Common myeloid progenitor, CD34-positive (primary cell): ENCODE data around the gene NOX1.

ENCODE experiments used
- CTCF ChIA-PET: fragments of 350-600 bp; sonication (Branson Sonifier 250); formaldehyde crosslinking; loops from one replicate; lab custom pipeline; 2021; ENCODE audit warnings: antibody characterized with exemption; lab: Charles Lee
- POLR2A ChIA-PET: fragments of 350-600 bp; sonication (Branson Sonifier 250); formaldehyde crosslinking; loops from one replicate; lab custom pipeline; 2021; ENCODE audit warnings: antibody characterized with exemption; lab: Charles Lee
- DNase-seq, 3 donors: peaks; one replicate each; pipeline versions ENCODE4 v3.0.0 to v3.0.0-alpha.2; 2013
- H3K27ac ChIP-seq, 2 experiments: 1 replicate in 1 of 2; 2 replicates in 1 of 2; pipeline ENCODE4 v1.7.0; 2013; ENCODE audit warnings: inconsistent platforms in 2 of 2, low read length in 2 of 2, mild to moderate bottlenecking in 2 of 2, low read depth in 1 of 2, moderate library complexity in 1 of 2; ENCODE audit not compliant: severe bottlenecking in 2 of 2, insufficient read depth in 1 of 2, poor library complexity in 1 of 2
- H3K27me3 ChIP-seq, 5 experiments: replicated peaks in 2 of 5; 1 replicate in 3 of 5; 2 replicates in 2 of 5; pipeline versions ENCODE4 v1.6.1 to v1.7.0; 2013; ENCODE audit warnings: low read length in 4 of 5, mild to moderate bottlenecking in 2 of 5, moderate library complexity in 2 of 5, inconsistent platforms in 1 of 5; ENCODE audit not compliant: insufficient read depth in 5 of 5, control insufficient read depth in 4 of 5
- H3K36me3 ChIP-seq, 4 experiments: 1 replicate in 2 of 4; 2 replicates in 2 of 4; pipeline versions ENCODE4 v1.6.1 to v1.7.0; 2013; ENCODE audit warnings: low read length in 3 of 4, control low read depth in 1 of 4, mild to moderate bottlenecking in 1 of 4; ENCODE audit not compliant: control insufficient read depth in 4 of 4, insufficient read depth in 4 of 4
- H3K4me1 ChIP-seq, 4 experiments: 1 replicate in 3 of 4; 2 replicates in 1 of 4; pipeline versions ENCODE4 v1.6.1 to v1.7.1; 2013; ENCODE audit warnings: low read length in 3 of 4, mild to moderate bottlenecking in 3 of 4, control low read depth in 1 of 4, inconsistent platforms in 1 of 4, moderate library complexity in 1 of 4; ENCODE audit not compliant: control insufficient read depth in 4 of 4, insufficient read depth in 4 of 4; ENCODE audit errors: control extremely low read depth in 1 of 4
- H3K4me3 ChIP-seq, 7 experiments: 1 replicate in 4 of 7; 2 replicates in 3 of 7; pipeline versions ENCODE4 v1.5.1 to v1.7.0; 2013; ENCODE audit warnings: mild to moderate bottlenecking in 7 of 7, low read length in 6 of 7, moderate library complexity in 6 of 7, inconsistent platforms in 2 of 7, low read depth in 2 of 7, control low read depth in 1 of 7; ENCODE audit not compliant: insufficient read depth in 4 of 7, control insufficient read depth in 1 of 7; ENCODE audit errors: extremely low read depth in 1 of 7
- H3K9me3 ChIP-seq, 5 experiments: 1 replicate in 4 of 5; 2 replicates in 1 of 5; pipeline versions ENCODE4 v1.6.1 to v1.7.1; 2013; ENCODE audit warnings: low read length in 4 of 5, mild to moderate bottlenecking in 2 of 5, inconsistent platforms in 1 of 5, low read depth in 1 of 5, moderate library complexity in 1 of 5; ENCODE audit not compliant: control insufficient read depth in 4 of 5, insufficient read depth in 2 of 5; ENCODE audit errors: control extremely low read depth in 1 of 5
- WGBS: methylation state at CpG from one replicate; pipeline ENCODE4 v1.1.5; 2013; ENCODE audit not compliant: insufficient coverage; 5-methylcytosine and 5-hydroxymethylcytosine counted together

Gene NOX1

DNA sequence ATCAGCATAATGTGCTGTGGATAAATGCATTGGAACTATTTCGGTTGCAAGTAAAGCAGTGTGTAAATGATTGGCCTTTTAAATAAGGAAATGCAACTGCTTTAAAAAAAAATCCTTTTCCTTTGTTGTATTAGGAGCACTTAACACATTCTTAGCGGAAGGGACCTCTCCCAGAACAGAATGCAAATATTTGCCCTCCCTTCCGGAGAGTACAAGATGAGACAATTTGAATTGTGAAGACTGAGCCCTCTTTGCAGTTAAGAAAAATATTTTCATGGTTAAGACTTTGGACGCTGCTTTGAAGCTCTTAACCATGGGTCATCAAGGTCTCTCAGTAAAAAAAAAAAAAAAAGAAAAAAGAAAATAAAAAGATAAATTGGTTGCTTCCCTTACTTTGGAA, 9.5 kb upstream of the NOX1 start:
- WGBS = 83% methylated on average over 1 of the region's 4 CpGs
- Histone ChIP-seq H3K27me3 (no peaks in the 10 kb centered on the region), H3K9me3 (no peaks in the 10 kb centered on the region), H3K4me1 (no peaks in the 10 kb centered on the region), H3K27ac (no peak overlapping the region), H3K36me3 (no peaks in the 10 kb centered on the region), H3K4me3 (no peak overlapping the region)
- DNase-seq = no peak
- ChIA-PET CTCF (interaction anchor here (0.6 kb wide), 1 partner anchor 406 kb away, joined by 3 read pairs; no protein-coding TSS in a partner anchor), POLR2A (no interaction called here)

DNA sequence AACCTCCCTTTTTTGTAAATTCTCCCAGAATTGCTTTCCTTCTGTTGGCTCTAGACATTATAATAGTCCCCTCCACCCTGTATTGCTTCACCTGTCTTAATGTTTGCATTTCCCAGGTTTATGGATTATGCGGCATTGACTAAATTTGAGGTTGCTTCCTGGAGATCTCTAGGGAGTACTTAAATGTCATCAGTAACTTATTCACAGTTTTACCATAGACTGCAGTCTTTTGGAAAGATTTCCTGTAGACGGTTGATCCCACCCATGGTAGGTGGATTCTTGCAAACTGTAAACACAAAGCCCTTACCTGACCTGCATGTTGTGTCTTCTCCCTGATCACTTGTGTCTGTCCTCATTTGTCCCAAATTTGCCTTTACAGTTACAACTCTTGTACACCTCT, 6.2 kb upstream of the NOX1 start:
- WGBS = 80% methylated on average over 1 of the region's 2 CpGs
- ChIA-PET CTCF (no interaction called here), POLR2A (no interaction called here)
- Histone ChIP-seq H3K36me3 (no peaks in the 10 kb centered on the region), H3K4me3 (no peak overlapping the region), H3K27ac (no peak overlapping the region), H3K27me3 (no peaks in the 10 kb centered on the region), H3K4me1 (no peaks in the 10 kb centered on the region), H3K9me3 (no peaks in the 10 kb centered on the region)
- DNase-seq = no peak

DNA sequence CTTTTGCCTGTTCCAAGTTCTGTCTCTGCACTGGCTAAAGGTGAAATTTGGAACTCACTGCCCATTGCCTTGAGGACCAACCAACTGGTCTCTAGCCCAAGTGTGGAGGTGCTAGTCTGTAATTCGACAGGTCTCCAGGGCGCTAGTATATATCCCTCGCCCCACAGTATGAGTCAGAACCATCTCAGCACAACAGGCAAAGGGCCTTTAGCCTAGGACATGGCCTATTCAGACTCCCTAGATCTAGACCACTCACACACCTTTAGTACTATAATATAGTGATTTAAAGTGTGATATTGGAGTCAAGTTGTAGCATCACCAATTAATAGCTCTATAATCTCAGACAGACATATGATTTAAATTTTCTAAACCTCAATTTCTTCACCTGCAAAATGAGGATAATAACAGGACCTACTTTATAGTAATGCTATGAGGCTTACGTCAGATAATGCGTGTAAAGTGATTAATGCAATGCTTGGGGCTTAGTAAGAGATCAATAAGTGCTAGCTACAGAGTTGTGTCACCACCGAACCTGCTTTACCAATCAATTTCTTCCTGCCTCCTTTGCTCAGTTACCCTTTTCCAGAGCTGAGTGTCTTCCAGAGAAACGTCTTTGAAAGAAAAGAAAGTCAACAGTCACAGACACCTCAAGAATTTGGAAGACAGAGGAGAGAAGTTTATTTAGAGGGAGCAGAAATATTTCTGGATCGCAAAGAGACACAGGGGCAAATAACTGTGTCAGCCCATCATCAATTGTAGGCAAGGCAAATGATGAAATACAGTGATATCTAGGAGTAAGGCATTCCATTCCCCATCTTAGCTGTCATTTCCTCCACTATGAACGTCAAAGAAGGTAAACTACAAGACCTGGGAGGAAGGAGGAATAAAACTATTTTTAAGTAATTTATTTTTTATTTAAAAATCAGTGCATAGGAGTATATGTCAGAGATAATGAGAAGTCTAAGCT, 2.3 kb downstream of the NOX1 start:
- ChIA-PET CTCF (no interaction called here), POLR2A (no interaction called here)
- no peak overlapping the region for H3K27ac ChIP-seq
- H3K4me3 ChIP-seq = no peak overlapping the region
- no peak for DNase-seq
- peaks cover 0 to 4% (median 0%) of the 10 kb centered on the region in 5 experiments for H3K27me3 ChIP-seq
- no peaks in the 10 kb centered on the region for H3K36me3 ChIP-seq
- H3K4me1 ChIP-seq = no peaks in the 10 kb centered on the region
- 90% methylated on average over 3 of the region's 9 CpGs for WGBS
- no peaks in the 10 kb centered on the region for H3K9me3 ChIP-seq

DNA sequence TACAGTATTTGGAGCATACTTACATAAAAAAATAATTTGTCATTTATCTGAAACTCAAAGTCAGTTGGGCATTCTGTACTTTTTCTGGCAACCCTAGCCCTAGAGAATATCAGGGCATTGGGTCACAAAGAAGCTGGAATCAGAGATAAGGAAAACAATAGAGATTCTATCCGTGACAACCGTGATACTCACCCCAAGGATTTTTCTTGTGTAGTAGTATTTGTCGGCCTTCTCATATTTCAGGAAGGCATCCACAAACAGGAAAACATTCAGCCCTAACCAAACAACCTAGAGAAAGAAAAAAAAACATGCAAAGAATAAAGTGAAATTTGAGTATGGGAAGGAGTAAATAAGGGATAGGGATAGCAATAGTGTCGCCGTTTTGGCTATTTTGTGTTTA, 3.6 kb downstream of the NOX1 start:
- H3K36me3 ChIP-seq = no peaks in the 10 kb centered on the region
- H3K27me3 ChIP-seq = peaks cover 0 to 4% (median 0%) of the 10 kb centered on the region in 5 experiments
- ChIA-PET POLR2A (no interaction called here), CTCF (no interaction called here)
- no peaks in the 10 kb centered on the region for H3K4me1 ChIP-seq
- H3K9me3 ChIP-seq = no peaks in the 10 kb centered on the region
- no peak overlapping the region for H3K4me3 ChIP-seq
- no peak overlapping the region for H3K27ac ChIP-seq
- WGBS = 85% methylated on average over 2 of the region's 5 CpGs
- DNase-seq = no peak

DNA sequence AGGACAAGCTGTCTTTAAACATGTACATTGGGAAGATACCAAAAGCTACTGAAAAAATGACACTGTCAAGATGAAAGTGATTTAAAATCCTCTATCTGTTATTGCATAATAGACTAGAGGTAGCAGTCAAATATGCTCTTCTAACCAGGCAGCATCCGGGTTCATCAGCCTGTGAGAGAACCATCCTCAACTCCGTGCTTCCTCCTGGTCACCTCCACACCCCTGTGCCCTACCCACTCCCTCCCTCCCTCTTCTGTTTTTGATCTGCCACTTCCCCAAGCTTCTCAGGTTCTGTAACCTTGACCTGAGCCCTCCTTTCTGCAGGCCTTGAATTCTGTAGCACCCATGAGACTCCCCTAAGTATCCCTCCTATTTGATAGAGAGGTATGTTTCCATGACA, 5.9 kb downstream of the NOX1 start:
- 50% methylated on average over 1 of the region's 2 CpGs for WGBS
- POLR2A ChIA-PET = interaction anchor here (0.6 kb wide), 1 partner anchor 16 kb away, joined by 3 read pairs; no protein-coding TSS in a partner anchor
- Histone ChIP-seq H3K4me1 (no peaks in the 10 kb centered on the region), H3K9me3 (no peaks in the 10 kb centered on the region), H3K36me3 (no peaks in the 10 kb centered on the region), H3K27ac (no peak overlapping the region), H3K4me3 (no peak overlapping the region), H3K27me3 (peaks cover 0 to 2% (median 0%) of the 10 kb centered on the region in 5 experiments)
- no peak for DNase-seq
- CTCF ChIA-PET = no interaction called here

DNA sequence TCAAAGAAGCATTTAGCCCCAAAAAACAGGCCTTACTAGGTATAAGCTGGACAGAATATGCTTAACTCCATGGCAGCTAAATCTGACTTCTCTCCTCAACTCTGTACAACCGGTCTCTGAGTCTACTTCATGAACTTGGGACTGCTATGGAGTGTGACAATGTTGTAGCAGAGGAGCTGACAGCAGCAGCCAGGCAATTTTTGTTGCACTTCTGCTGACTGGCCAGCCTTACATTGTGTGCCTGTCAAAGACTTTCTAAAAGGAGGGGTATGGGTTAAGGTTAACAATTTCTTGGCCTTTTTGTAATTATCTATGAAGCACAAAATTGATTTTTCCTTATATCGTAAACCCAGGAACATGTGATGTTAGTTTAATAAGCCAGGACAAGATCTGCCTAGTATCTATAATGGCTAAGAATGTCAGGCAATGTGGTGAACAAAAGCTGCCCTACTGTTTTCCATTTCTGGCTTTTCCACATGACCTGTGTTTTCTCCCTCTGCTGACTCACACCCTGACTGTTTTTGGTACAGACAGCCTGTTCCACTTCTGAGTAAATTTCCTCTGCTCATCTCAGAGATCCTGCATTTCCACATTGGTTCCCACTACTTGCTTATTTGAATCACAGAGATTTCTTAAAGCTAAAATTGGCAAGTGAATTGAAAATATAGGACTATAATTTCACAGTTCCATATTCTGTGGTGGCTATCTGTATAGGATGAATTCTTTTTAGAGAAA, 9.3 kb downstream of the NOX1 start:
- CTCF ChIA-PET = no interaction called here
- Histone ChIP-seq H3K27me3 (no peaks in the 10 kb centered on the region), H3K4me3 (no peak overlapping the region), H3K4me1 (no peaks in the 10 kb centered on the region), H3K36me3 (no peaks in the 10 kb centered on the region), H3K9me3 (no peaks in the 10 kb centered on the region), H3K27ac (no peak overlapping the region)
- no peak for DNase-seq
- WGBS = 82% methylated on average over 2 of the region's 2 CpGs
- POLR2A ChIA-PET = no interaction called here

DNA sequence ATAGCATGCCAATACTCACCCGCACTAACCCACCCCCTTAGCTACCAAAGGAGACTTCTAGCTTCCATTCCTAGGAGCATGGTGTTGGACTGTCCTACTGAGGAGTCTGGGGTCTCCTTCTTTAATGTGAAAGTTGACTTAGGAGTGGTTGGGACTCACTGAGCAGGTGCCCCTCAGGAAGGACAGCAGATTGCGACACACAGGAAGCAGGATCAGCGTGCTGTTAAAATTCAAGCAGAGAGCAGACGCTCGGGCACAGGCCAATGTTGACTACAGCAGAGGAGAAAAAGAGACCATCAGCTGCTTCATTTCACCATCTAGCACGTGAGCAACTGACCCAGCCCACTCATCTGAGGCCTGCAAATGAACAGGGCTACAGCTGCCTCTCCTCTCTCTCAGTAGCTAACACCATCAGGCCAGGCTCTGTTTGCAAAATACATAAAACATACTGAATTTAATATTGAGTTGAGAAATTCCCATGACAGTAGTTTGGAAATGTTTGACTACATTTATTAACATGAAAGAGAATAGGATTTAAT, 10.8 kb downstream of the NOX1 start:
- no peaks in the 10 kb centered on the region for H3K36me3 ChIP-seq
- CTCF ChIA-PET = no interaction called here
- WGBS = 44% methylated on average over 5 of the region's 6 CpGs
- H3K4me1 ChIP-seq = no peaks in the 10 kb centered on the region
- no peaks in the 10 kb centered on the region for H3K9me3 ChIP-seq
- no peaks in the 10 kb centered on the region for H3K27me3 ChIP-seq
- no peak overlapping the region for H3K4me3 ChIP-seq
- H3K27ac ChIP-seq = no peak overlapping the region
- POLR2A ChIA-PET = no interaction called here
- no peak for DNase-seq
